PFSK-1 (cell line): ENCODE data around the gene TENT5C.

Experiments used
- REST ChIP-seq, 2 experiments: IDR thresholded peaks; 2 replicates each; pipeline versions ENCODE4 v1.6.1 to v1.8.0; 2011 to 2012; ENCODE audit warnings: low read depth in 2 of 2, low read length in 2 of 2, control low read depth in 1 of 2, inconsistent platforms in 1 of 2, mild to moderate bottlenecking in 1 of 2, moderate library complexity in 1 of 2; ENCODE audit not compliant: insufficient read depth in 1 of 2
- TAF1 ChIP-seq: IDR thresholded peaks from 2 replicates; pipeline ENCODE4 v1.6.1; 2012; ENCODE audit warnings: low read length, control low read depth, borderline replicate concordance; ENCODE audit not compliant: insufficient read depth

GRCh38 chr1:117594261-117594990, 11.4 kb upstream of the TENT5C start:
- TF ChIP-seq REST (IDR thresholded peaks at IDR 0.05; ENCODE audit: insufficient read depth in 1 of 2, low read depth in 2 of 2, low read length in 2 of 2) (no peak), TAF1 (no peak)
